NCI-H1048 (cell line): Measurements from ENCODE around the gene TMEM40.
A peak's percentile ranks its signal among the peaks of the same experiment; 100 is the strongest.
"Not testable (repeated sequence)": the region's sequence is repeated elsewhere in the genome, so short reads cannot be mapped to it uniquely, and the experiment has no call there.

Experiments used
- DNase-seq: peaks from one replicate; lab custom pipeline; 2025; lab: John Stamatoyannopoulos, UW

Gene TMEM40

DNA sequence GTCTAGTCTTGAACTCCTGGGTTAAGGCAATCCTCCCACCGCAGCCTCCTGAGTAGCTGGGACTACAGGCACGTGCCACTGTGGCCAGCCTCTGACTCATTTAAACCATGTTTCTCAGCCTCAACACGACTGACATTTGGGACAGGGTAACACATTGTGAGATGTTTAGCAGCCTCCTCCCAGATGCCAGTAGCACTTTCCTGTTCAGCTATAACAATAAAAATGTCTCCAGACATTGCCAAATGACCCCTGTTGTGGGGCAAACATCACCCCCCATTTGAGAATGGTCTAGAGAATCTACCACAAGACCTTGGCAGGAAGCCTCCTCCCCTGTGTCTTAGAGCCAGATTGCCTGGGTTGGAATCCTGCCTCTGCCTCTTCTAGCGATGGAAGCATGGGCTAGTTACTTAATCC is 8.4 kb downstream of the TMEM40 start:
- no peak for DNase-seq

DNA sequence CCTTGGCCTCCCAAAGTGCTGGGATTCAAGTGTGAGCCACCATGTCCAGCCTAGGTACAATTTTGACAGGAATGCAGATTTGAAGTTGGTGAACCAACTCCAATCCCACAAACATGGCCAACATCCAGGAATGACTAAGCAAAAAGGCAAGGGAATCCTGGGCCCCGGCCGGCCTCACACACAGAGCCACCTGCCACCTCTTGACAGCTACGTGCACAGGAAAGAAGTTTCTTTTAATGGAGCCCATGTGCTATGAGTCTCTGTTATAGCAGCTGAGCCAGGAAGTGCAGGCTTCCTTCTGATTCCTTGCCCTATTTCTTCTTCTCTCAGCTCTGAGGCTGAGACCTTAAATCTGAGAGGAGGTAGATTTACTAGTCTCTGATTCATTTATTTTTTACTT is 8.8 kb downstream of the TMEM40 start:
- no peak for DNase-seq

DNA sequence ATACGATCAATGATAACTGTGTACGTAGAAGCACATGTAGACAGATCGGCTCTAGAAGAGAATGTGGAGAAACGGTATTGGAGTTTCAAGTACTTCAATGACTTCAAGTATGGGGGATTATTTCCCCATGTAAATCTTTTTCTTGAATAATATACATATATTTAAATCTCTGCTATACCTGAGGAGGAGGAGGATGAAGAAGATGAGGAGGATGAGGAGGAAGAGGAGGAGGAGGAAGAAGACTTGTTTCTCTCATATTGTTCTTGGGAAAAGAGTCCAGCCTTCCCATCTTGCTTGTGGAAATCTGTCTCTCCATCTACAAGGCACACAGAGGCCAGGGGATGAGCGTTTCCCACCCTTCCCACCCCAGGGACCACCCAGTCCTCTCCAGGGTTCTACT is 10.6 kb downstream of the TMEM40 start:
- no peak for DNase-seq

DNA sequence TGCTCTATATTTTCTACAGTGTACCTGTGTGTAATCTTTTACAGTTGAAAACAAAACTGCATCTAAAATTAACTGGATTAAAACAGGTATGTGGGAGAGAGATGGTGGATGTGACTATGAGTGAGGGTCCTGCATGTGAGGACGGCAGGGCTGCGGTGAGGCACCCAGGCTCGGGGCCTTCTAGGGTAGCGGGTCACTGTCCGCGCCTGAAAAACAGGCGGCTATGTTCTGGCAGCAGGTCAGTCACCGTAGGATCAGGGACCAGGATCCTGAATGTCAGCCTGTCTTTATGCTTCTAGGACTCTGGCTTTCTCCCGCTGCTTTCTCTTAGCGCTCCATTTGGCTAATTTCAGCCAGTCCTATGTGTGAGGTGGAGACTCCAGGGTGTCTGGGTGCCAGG is 12.6 kb downstream of the TMEM40 start:
- no peak for DNase-seq

DNA sequence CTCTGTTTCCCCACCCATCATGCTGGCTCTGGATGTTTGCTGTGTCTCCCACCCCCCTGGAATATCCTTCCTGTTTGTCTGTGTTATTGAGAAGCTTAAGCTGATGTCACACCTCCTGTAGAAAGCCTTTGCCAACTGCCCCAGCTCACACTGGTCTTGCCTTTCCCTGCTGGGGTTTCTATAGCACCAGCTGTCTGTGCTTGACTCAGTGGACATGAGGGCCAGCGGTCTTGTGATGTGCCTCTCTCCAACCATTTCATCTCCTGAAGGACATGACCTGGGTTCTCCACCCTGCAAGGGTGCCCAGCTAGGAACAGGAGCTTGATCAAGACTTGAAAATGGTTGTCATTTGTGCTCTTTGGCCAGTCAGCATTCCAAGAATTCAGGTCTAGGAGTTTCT is 14.7 kb downstream of the TMEM40 start:
- no peak for DNase-seq

DNA sequence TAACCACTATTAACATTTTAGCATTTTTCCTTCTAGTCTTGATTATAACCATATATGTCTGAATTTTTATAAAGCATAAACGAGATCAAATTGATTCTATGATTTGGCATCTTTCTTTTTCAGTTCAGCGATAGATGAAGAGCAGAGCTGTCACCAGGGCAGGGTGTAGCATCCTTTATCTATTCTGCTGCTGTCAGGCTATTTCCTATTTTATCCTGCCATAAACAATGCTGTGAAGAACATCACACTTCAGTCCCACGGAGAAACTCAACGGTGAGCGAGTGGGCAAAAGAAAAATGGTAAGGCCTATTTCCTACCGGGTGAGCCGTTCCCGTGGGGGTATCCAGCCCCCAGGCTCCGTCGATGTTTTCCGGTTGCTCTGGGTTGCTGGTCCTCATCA is 15.5 kb downstream of the TMEM40 start:
- no peak for DNase-seq

DNA sequence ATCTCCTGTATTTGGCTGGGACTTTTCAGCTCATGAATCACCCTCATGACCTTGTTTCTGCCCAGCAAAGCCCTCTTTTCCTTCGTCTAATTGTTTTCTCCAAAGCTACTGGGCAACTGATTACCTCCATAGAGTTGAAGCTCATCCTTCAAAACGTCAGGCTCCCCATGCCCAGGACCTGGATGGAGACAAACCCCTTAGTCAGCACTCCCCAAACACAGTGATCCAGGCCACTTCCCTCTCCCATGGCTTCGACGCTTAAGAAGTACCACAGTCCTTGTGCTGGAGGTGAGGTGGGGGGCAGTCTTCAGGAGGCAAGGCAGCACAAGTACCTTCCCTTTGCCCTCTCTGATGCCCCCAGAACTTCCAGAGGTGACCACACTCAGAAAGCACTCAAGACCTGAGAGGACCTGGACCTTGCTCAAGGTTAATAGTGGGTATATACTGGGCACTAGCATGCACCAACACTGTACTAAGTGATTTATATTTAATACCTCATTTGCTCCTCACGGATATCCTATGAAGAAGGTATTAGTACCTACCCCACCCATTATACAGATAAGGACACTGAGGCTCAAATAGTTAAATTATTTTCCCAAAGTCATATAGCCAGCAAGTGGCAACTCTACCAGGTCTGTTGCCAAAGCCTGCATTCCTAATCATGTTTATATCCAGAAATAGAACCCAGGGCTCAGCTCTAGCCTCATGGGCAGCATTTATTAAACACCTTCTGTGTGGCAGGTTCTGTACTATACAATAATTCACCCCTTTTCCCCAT is 16.5 kb downstream of the TMEM40 start:
- no peak for DNase-seq

DNA sequence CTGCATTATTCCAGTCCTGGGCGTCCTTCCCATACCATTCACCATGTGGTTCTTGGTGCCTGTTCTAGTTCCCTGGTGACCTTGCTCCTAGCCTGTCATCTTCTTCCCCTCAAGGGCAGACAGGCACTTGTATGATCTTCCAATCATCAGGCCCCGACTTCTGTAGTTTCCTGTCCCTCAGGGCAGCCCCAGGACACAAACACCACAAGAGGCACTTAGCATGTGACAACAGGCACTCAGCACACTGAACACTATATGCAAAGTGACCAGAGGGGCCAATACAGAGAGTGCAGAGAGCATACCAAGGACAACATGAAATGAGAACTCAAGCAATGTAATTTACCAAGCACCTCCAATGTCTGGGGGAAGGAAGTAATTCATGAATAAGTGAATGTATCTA is 17.9 kb downstream of the TMEM40 start:
- DNase-seq = no peak

DNA sequence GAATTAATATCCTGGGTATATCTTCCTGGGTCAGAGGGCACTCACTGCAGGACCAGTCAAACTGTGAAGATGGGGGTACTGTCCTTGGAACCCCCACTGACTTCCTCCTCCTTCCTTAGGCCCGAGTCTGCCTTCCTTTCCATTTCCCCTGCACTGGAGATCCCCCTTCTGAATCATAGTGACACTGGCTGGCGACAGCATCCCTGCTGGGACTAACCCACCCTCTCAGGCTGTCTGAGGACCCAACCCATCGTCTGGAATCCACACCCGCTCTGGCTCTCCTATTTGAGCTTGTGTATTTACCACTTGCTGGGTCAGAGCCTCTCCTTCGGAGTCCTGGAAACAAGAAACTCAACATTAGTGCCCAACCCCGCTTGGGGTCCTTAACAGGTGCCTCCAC is 21.2 kb downstream of the TMEM40 start:
- no peak for DNase-seq

DNA sequence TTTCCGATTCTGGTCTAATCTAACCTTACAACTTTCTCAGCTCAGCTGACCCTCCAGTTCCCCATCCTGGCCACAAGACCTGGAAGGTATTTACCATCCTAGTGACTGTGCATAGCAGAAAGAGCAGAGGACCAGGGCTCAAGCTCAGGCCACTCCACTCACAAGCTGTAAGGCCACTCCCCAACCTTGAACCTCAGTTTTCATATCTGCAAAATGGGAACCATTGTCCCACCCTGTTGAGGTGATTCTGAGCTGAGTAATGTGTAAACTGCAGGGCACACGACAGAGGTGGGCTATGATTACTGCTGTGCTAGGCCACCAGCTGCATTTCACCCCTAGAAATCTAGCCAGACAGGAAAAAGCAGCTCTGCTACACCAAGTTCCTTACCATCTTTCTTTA is 21.7 kb downstream of the TMEM40 start:
- DNase-seq = no peak

DNA sequence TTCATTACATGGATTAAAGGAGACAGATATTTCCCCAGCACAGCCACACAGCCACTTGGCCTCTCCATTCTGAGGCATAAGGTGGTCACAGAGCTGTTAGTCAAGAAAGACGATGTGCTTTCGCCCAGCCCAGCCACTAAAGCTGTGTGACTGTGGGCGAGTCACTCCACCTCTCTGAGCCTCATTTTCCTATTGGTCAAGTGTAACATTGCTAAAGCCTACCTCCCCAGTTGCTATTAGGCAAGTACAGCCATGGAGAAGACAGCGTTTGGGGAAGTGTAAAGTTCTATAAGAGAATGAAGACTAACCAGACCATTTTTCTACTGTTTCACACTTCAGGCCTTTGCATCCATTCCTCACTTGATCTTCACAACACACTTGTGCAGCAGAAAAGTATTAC is 24.1 kb downstream of the TMEM40 start:
- DNase-seq = no peak

DNA sequence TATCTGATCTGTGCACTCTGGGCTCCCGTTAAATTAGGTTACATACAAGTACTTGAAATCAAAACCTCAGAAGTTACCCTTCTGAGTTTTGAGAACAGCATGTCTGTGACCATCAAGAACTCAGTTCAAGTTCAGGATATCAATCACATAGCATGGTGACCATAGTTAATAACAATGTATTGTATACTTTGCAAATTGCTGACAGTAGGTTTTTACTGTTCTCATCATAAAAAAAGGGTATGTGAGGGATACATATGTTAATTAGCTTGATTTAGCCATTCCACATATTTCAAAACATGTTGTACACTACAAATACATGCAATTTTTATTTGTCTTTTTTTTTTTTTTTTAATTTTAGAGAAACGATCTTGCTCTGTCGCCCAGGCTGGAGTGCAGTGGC is 25.5 kb downstream of the TMEM40 start:
- DNase-seq = no peak

DNA sequence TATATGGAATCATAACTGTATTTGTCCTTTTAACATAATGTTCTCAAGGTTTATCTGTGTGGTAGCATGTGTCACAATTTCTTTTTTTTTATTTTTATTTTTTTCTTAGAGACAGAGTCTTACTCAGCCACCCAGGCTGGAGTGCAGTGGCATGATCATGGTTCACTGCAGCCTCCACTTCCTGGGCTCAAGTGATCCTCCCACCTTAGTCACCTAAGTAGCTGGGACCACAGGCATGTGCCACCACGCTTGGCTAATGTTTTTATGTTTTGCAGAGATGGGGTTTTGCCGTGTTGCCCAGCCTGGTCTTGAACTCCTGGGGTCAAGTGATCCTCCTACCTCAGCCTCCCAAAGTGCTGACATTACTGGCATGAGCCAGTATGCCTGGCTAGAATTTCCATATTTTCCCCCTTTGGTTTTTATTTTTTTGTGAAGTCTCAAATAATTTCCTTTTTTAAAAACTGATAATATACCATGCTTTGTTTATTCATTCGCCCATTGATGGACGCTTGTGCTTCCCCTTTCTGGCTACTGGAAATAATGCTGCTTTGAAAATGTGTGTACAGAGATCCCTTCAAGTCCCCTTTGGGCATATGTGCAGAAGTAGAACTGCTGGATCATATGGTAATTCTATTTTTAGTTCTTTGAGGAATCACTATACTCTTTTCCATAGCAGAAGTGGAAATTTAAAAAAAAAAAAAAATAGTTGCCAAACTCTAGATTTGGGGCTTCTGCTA is 28.4 kb downstream of the TMEM40 start:
- DNase-seq = no peak

DNA sequence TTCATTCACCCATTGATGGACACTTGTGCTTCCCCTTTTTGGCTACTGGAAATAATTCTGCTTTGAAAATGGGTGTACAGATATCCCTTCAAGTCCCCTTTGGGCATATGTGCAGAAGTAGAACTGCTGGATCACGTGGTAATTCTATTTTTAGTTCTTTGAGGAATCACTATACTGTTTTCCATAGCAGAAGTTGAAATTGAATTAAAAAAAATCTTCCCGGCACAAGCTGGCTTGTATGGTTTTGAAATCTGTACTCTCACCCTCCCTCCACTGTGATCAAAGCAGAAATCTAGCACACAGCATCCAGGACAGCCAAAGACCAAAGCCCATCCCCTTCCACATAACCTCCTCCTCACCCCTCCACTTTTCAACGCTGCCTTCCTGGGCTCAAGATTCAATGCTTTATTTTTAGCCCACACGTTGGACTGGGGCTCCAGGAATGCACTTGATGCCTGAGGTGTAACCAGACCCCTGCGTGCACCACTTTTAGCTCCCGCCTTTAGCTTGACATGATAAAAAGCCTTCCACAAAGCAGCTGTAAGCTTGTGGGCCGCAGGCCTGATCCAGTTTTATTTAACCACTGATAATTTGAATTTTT is 29.9 kb downstream of the TMEM40 start:
- DNase-seq = no peak

DNA sequence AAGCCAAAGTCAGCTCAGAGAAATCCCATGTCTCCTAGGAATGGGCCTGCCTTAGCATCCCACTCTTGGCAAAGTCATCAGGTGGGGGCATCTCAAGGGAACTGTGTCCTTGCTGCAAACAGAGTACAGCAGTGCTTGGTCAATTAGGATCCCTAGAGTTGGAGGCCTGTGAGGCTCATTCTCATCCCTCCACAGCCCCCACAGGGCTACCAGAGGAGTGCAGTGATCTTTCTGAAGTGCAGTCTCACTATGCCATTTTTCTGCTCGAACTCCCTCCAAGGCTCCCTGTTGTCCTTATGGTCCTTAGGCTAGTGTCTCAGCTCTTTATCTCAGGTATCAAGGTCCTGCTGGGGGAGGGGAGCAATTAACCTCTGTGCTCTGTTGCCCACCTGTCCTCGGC is 31.1 kb downstream of the TMEM40 start:
- DNase-seq = no peak

DNA sequence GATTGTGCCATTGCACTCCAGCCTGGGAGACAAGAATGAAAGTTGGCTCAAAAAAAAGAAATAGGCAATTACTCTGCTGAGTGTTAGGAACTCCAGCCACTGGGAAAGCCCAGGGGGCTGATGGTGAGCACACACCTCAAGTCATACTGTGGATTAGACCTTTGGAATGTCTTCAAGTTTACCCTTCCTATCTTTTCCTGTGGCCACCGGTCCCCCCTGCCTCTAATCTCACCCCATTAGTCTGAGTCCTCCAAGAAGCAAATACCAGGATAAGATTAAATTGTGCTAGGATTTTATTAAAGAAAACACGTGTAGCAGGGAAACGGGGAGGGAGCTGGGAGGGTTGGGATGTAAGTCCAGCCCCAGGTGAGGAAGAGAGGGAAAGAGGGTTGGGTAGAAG is 31.6 kb downstream of the TMEM40 start:
- no peak for DNase-seq

DNA sequence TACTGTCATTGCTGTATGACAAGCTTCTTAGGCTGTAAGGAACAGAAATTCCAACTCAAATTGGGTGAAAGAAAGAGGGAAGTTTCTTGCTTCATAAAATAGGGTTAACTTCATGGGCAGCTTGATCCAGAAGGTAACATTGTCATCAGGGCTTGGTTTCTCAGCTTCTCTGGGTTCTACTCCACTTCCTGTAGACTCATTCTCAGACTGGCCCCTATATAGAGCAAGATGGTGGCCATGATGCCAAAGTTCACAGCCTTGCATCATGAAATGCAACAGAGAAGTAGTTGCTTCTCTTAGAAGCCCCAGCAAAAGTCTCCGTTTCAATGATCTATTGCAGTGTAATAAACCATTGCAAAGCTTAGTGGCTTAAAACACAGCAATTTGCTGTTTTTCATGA is 33.6 kb downstream of the TMEM40 start:
- no peak for DNase-seq

DNA sequence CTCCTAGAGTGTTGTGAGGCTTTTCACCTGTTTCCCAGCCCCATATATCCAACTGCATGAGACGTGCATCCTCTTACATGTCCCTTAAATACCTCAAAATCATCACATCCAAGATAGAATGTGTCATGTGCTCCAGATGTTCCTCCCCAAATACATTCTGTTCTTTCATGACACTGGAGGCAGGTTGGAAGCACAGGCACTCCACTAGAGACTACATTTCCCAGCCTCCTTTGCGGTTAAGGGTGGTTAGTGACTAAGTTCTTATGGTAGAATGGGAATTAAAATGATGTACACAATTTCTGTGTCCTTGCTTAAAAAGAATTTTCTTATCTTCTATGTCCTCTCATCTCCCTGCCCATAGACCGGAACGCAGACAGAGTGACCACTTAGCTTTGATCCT is 34.3 kb downstream of the TMEM40 start:
- DNase-seq = no peak

DNA sequence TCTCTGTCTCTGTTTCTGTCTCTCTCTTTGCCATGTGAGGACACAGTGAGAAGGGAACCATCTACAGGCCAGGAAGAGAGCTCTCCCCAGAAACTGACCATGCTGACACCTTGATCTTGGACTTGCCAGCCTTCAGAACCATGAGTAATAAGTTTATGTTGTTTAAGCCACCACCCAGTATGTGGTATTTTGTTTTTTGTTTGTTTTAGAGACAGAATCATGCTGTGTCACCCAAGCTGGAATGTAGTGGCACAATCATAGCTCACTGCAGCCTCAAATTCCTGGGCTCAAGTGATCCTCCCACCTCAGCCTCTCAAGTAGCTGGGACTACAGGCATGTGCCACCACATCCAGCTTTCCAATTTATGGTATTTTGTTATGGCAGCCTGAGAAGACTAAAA is 35.7 kb downstream of the TMEM40 start:
- DNase-seq = not testable (repeated sequence)

DNA sequence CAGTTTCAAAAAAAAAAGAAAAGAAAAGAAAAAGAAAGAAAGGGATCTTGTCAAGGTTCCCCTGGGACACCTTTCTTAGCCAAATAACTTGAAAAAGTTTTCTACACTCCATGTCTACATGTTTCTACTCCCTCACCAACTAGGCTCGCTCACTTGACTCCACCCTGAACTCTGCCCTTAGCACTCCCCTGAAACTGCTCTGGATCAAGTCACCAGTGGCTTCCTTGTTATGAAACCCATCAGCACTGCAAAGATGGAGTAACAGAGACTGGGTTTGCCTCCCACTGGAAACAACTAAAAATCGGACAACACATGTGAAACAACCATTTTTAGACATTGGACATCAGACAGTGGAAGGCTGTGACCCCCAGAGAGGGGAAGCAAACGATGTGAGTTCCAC is 36.8 kb downstream of the TMEM40 start:
- no peak for DNase-seq

DNA sequence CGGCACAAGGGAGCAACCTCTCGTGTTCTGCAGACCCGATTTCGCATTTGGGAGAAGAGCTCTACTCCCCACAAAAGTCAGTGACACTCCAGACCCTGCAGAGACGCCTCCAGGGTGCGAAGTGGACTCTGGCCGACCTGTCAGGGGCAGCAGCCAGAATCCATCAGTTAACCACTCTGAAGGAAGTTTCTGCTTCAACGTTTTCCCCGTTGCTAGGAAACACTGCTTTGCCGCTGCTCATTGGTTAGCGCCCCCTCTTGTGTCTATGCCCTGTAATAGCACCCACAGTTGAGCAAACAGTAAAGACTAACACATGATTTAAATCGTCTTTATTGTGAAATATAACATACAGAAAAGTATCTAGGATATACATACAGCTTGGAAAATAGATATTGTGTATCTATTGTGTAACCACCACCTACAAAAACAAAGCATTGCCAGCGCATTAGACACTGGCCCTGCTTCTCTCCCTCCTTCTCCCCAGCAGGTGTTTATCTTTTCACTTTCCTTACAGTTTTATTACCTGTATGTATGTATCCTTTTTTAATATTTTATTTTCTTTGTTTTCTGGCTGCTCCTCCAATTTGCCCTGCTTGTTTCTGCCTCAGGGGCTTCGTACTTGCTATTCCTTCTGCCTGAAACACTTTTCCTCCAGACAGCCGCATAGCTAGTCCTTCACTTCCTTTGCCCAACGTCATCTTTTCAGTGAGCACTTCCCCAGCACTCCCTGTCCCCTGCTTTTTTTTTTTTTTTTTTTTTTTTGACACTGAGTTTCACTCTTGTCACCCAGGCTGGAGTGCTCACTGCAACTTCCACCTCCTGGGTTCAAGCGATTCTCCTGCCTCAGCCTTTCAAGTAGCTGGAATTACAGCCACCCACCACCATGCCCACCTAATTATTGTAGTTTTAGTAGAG is 38.8 kb downstream of the TMEM40 start:
- DNase-seq = peak; percentile 60

DNA sequence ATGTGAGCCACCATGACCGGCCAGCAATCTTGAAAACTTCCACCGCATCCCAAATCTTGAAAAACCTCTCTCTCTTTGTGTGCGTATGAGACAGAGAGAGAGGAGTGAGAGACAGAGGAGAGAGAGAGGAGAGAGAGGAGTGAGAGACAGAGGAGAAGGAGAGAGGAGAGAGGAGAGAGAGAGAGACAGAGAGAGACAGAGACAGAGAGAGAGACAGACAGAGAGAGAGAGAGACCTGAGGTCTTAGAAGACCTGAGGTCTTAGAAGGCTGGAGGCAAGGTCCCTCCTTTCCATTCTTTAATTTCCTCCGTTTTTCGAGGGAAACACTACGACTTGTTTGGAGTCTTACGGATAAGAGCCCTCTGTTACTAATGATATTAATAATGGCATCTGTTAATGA is 39.5 kb downstream of the TMEM40 start:
- DNase-seq = no peak
